HG03097 (cell line): Measurements from ENCODE around the gene TRABD.
A peak's percentile ranks its signal among the peaks of the same experiment; 100 is the strongest.

ENCODE experiments used
- ATAC-seq: cut with Tn5 transposase; IDR thresholded peaks from one replicate; pipeline ENCODE4 v1.9.1; 2021; ENCODE audit not compliant: unreplicated experiment, low FRiP score

Gene TRABD

DNA sequence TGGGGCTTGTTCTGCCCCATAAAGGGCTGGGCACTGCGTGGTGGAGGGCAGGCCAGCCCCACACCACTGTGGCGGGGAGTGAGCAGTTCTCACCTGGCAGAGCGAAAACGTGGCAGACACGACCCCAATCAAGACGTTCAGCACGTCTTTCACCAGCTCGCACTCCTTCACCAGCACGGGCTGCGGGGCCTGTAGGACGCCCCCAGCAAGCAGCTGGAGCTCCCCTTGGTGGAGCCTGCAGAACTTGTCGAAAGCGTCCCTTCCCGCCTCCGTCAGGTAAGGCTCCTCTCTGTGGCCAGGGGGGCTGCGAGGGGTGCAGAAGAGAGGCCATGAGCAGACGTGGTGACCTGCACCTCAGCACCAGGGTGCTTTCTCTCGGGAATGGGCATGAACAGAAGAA is 47.5 kb downstream of the TRABD start:
- no peak for ATAC-seq

DNA sequence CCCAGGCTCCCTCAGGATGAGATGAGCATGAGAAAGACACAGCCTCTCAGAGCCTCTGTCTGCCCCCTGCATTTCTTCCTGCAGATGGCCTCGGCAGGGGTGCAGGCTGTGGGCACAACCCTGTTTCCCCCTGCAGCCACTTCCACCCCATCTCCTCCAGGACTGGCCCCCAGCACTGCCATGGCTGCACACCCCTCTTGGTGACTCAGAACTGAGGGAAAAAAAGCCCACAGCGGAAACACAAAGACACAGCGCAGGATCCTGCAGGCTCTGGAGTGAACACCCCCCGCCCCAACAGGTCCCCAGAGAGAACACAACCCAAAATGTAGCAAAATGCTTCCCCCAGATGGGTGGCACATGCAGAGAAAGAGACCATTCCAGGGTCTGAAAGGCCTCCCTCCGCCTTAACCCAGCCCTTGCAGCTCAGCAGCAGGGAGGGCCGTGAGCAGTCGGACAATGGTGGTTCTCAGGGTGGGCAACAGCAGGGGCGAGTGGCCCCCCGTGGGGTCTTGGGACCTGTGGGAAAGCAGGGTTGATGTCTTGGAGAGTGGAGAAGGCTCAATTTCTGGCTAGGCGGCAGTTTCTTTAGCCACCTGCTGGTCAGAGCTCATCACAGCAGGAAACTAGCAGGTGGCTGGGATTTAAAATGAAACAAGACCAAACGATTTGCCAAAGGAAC is 51.2 kb downstream of the TRABD start:
- no peak for ATAC-seq

DNA sequence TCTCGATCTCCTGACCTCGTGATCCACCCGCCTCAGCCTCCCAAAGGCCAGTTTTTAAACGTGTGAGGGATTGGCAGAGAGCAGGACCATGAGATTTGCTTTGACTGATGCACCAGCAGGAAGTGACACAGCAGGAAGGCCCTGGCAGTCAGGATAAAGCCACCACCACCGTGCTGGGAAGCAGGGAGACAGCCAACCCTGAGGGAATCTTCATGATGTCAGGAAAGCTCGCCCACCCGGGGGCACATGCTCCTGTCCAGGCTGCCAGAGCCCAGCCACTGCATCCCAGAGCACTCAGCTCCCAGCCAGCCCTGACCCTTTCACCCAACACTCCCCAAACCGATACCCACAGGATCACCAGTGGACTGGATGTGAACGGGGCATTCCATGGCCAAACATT is 53.0 kb downstream of the TRABD start:
- no peak for ATAC-seq

DNA sequence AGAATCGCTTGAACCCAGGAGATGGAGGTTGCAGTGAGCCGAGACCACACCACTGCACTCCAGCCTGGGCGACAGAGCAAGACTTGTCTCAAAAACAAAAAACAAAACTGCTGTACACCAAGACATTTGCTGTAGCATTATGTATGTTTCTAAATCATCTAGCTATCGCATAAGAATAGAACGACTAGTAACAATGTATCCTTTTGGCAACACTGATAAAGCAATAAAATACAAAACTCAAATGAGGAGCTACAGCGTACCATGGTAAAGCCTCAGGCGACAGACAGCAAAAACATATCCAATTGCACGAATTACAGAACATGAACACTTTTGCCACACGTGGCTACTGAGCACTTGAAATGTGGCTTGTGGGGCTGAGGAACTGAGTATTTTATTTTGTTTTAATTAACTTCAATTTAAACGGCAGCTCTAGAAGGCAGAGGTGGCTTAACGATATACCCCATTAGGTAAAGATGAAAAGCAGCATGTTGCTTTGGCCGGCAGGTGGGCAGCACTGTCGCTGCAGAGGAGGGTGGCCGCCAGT is 56.8 kb downstream of the TRABD start:
- ATAC-seq: no peak

DNA sequence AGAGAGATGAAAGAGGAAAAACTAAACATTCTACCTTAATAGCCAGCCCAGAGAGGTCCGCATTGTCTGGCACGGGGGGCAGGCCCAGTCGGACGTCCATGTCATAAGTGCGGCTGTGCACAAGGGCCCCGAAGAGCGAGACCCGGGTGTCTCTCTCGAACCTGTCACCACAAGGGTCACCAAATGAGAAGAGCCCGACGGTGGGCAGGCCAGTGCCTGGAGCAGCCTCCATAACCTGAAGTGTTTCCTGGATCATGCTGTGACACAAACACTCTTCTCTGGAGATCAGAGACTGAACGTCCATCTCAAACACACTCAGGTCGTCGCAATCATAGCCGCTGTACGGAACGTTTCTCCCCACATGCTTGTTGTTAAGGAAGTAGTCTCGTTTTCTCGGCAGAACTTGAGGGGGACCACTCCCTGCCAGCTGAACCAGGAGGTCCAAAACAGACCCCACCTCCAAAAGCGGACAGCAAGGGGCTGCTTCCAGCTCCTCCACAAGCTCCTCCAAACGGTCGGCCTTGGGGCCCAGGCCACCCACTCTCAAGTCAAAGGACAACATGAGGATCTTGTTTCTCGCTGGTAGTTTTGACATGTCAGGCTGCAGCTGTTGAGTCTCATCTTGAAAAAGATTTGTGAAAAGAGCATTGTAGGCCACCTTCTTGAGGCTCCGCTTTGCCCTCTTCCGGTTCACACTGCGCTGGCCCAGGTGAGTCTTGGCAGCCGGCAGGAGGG is 58.1 kb downstream of the TRABD start:
- ATAC-seq: peak; percentile 4

DNA sequence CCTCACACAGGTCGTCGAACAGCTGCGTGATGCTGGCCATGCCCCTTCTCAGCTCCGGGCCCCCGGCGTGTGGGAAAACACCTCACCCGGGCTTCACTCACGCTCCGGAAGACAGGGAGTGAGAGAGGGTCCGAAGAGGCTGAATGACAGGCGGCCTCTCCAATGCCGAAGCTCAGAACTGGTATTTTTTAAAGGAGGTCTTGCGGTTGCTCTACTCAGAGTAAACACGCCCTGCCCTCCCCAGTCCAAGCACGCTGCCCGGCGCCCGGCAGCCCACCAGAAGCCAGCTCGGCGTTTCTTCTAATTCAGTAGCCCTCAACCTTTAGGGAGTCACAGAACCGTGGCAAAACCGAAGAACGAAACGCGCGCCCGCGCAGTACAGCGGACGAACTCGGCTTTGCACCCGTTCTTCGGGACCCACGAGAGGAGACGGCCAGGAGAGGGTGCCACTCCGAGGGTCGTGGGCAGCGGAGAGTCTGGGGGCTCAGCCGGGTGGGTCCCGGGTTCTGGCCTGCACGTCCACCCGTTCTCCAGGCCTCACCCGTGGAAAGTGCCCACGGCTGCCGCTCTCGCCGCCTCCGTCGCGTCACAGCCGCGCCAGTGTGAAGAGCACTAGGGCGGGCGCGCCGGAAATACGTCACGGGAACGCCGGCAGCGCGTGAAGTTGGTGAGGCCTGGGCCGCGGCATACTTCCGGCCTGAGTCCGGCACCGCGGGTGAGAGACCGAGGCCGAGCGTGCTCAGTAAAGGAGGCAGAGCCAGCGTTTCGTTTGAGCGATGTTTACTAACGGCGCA is 58.9 kb downstream of the TRABD start, which contains the start of gene TUBGCP6:
TSS of gene TUBGCP6 (minus strand) at position 604 of the 794 bp plus-strand sequence. CDS start at position 40, 564 bp downstream.
- ATAC-seq: peak; percentile 54

DNA sequence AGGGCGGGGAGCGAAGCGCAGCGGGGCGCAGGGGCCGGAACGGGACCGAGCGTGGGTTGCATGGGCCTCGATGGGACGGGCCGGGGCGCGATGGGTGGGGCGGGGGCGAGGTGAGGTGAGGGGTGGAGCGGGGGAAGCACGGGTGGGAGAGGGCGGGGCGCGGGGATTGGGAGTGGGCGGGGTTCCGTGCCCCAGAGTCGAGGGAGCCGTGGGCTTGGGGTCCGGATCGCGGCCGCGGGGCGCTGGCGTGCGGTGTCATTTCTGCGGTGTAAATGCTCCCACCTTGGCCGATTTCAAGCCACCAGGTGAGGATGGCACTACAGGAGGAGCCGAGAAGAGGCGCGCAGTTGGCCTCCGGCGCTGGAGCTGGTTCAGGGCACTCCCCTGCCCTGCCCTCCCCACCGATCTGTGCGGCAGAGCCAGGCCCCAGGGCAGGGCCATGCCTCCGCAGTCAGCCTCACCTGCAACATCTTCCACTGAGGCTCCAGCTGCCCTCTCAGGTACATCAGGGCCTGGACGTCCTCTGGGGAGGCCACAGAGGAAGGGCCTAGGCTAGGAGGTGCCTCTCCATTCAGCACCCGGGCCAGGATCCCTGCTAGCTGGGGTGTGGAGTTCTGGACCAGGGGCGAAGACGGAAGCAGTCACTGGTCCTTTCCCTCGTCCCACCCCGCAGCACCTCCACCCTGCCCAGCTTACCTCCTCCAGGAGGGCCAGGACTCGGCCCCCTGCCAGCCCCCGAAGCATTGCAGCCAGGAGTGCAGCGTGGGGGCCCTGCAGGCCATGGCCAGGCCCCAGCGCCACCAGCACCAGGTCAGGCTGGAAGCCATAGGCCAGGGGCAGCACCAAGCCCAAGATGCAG is 59.7 kb downstream of the TRABD start:
- no peak for ATAC-seq

DNA sequence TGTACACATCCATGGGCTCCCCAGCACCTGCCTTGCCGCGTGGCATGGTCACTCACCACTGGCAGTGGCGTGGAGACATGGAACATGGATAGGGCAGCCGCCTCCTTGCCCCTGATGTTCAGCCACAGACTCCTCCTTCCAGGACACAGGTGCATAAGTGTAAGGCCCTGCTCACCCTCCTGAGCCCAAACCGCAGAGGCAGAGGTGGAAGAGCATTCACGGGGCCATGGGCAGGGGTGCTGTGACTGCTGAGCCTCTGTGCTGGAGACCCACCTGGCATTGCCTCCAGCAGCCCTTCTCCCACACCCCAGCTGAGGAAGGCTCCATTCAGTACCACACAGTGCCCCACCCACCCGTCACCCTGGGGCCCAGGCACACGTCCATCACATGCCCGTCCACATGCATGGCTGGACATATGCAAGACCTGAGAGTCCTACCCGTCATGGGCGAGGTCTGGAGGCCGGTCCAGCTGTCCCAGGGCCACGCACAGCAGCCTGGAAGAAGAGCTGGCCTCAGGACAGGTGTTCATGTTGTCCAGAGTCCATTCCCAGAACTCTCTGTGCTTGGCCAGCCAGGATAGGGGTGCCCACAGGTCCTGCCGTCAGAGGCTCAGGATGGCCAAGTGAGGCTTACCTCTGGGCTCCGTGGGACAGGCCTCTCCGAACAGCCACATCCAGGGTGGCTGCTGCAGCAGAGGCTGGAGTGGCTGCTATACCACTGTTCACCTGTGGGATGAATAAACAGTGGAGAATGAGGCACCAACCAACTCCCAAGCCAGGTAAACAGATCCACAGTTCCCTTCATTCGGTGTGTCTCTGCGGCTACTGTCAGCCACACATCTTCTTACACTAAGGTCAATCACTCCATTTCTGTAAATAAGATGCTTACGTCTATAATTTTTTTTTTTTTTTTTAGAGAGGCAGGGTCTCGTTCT is 60.8 kb downstream of the TRABD start:
- no peak for ATAC-seq

DNA sequence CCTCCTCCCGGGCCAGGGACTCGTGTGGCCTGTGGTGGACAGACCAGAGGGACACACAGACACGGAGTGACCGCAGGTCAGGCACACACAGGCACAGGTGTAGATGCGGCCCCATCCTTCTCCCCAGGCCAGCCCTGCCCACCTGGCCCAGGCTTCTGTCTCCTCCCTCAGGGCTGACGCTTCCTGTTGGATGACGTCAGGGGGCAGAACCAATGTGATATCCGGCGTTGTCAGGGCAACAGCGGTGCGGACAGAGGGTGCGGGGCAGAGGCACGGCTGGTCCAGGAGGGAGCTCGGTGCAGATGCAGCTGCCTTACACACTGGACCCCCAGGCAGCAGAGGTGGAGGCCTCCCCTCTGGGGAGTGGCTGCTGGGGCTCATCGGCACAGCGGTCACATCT is 62.0 kb downstream of the TRABD start:
- no peak for ATAC-seq

DNA sequence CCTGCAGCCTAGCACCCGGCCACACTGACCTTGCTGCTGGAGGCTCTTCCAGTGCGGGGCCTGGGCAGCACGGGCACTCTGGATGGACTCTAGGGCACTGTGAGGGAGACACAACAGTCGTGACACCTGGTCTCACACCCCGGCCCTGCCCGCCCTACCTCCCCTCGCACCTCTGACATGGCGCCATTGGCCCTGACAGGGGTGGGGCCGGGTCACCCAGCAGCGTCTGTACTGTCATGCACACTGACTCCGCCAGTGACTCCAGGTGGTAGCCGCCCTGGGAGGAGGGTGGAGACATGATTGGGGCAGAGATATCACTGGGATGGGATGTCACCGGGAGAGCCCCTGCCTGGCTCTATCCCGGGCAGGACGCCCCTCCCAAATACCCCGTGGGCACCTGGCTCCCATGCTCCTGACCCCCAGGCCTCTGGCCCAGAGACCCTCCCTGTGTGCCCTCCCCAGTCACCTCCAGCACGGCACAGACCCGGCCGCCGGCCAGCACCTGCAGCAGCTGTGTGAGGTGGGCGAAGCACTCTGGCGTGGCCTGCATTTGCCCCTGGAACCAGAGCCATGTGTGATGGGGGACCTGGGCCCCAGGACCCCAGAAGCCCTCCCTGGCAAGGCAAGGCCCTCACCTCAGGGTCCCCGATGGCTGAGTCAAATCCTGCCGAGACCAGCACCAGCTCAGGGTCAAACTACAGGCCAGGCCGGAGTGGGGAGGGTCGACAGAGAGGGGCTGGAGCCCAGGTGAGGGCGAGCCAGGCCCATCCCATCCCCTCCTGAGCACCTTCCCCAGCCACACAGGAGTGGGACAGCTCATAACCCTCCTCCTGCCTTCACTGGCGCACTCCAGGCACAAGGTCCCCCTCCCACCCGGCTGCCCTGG is 62.7 kb downstream of the TRABD start:
- no peak for ATAC-seq
